ENCODE measurements around the gene PTP4A2.

DNA sequence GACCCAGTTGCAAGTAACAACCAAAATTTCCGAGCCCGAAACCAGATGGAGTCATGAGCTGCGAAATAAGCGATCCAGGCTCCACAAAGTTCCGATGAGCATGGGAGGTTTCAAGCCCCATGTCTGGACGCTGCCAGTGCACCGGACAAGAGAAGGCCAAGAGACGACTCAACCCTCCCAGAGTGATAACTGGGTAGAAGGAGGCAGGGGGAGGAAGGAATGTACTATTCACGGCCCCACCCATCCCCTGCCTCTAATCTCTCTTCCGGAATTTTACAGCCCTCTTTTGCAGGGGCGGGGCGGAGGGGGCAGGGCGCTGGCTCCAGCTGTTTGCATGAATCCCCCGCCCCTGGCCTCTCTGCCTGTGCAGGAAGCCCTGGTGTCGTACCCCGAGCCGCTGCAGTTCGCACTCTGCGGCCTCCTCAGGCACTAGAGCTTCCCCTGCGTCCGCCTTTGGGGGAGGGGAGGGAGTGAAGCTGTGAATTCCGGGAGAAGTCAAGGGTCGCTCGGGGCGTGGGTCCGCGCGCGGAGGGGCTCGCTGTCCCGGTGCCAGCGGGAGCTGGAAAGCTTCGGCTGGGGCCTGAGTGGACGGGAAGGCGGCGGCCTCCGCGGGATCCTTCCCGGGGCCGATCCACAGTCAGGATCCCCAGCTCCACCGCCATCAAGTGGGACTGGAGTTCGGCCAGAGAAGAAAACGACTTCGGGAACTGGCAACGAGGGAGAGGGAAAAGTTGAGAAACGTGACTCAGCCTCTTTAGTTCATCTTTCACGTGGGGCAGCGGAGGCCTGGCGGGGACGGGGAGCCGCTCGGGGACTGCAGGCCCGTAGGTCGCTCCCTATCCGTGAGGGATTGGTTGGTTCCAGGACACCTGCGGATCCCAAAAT lies 6.3 kb upstream of the PTP4A2 start:
- TF ChIP-seq CTCF (IDR thresholded peaks at IDR 0.05) (no peak), POLR2A (IDR thresholded peaks at IDR 0.05) (no peak)

Measured in lower leg skin (tissue), 3 donors.